Measurements from ENCODE around the gene SLC19A3.

- TF ChIP-seq, protein P1, sequence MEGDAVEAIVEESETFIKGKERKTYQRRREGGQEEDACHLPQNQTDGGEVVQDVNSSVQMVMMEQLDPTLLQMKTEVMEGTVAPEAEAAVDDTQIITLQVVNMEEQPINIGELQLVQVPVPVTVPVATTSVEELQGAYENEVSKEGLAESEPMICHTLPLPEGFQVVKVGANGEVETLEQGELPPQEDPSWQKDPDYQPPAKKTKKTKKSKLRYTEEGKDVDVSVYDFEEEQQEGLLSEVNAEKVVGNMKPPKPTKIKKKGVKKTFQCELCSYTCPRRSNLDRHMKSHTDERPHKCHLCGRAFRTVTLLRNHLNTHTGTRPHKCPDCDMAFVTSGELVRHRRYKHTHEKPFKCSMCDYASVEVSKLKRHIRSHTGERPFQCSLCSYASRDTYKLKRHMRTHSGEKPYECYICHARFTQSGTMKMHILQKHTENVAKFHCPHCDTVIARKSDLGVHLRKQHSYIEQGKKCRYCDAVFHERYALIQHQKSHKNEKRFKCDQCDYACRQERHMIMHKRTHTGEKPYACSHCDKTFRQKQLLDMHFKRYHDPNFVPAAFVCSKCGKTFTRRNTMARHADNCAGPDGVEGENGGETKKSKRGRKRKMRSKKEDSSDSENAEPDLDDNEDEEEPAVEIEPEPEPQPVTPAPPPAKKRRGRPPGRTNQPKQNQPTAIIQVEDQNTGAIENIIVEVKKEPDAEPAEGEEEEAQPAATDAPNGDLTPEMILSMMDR (IDR thresholded peaks at IDR 0.05; ENCODE audit: poor library complexity, severe bottlenecking), result no peak
- no peak for TF ChIP-seq EZH2 (IDR thresholded peaks at IDR 0.05; ENCODE audit: borderline replicate concordance, insufficient read depth, low read length, poor library complexity, severe bottlenecking)
- TF ChIP-seq REST (IDR thresholded peaks at IDR 0.05; ENCODE audit: borderline replicate concordance), result no peak
- no peak for TF ChIP-seq POLR2AphosphoS5 (IDR thresholded peaks at IDR 0.05)
- TF ChIP-seq MXI1 (conservative IDR thresholded peaks at IDR 0.05; ENCODE audit: poor library complexity, severe bottlenecking), result no peak
- TF ChIP-seq TAF1 (IDR thresholded peaks at IDR 0.05; ENCODE audit: low read depth), result no peak
- TF ChIP-seq EP300 (conservative IDR thresholded peaks at IDR 0.05; ENCODE audit: poor library complexity, severe bottlenecking), result no peak
These were observed 14.5 kb downstream of the SLC19A3 start for GRCh38 chr2:227703280-227703732.

Measured in neural cell (in vitro differentiated cells).